ENCODE data around the gene LDLRAD4.

Gene LDLRAD4

DNA sequence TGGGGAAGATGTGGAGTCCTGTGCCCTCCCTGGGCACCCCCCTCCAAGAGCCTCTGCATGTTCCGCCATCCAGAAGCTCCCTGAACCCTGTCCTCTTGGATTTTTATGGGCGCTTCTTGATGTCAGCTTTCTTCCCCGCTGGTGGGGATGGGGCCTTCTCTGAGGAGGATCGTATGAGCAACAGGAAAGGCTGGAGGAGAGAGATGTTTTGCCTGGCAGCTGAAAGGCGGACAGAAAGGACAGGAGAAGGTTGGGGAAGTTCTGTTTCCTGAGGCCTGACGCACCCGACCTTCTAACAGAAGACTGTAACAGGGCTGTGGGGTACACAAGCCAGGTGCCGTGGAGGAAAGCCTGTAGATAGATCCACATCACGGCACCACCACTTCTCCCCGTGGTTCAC lies 238.8 kb downstream of the LDLRAD4 start:
- TF ChIP-seq BACH2 (CRISPR knock-in tag; IDR thresholded peaks at IDR 0.05; ENCODE audit: borderline replicate concordance) = no peak
- ATAC-seq = no peak

DNA sequence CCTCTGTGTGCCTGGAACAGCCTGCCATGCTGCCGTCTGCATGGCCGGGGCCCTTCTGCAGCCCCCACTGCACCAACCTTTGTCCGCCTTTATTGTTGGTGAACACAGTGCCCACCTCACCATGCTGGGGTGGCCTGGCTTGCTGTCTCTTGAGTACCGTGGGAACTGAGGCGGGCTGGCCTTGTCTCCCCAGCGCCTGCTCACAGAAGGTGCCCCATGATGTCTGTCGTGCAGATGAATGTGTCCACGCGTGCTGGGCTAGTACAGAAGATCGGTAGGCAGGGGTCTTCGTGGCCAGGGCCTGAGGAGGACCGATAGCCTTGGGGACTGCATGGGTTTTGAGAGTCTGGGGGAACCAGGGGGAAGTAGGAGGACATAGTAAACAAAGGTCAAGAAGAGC lies 242.4 kb downstream of the LDLRAD4 start:
- no peak for ATAC-seq
- TF ChIP-seq ZFP3 (CRISPR knock-in tag; IDR thresholded peaks at IDR 0.05) = no peak
- no peak for TF ChIP-seq TOX (CRISPR knock-in tag; IDR thresholded peaks at IDR 0.05; ENCODE audit: borderline replicate concordance)
- no peak for TF ChIP-seq PPARA (CRISPR knock-in tag; IDR thresholded peaks at IDR 0.05; ENCODE audit: borderline replicate concordance)
- TF ChIP-seq ESRRG (CRISPR knock-in tag; IDR thresholded peaks at IDR 0.05) = no peak
- TF ChIP-seq ZNF565 (CRISPR knock-in tag; conservative IDR thresholded peaks at IDR 0.05; ENCODE audit: low read depth) = no peak
- TF ChIP-seq TCF4 (CRISPR knock-in tag; IDR thresholded peaks at IDR 0.05; ENCODE audit: borderline replicate concordance) = no peak

DNA sequence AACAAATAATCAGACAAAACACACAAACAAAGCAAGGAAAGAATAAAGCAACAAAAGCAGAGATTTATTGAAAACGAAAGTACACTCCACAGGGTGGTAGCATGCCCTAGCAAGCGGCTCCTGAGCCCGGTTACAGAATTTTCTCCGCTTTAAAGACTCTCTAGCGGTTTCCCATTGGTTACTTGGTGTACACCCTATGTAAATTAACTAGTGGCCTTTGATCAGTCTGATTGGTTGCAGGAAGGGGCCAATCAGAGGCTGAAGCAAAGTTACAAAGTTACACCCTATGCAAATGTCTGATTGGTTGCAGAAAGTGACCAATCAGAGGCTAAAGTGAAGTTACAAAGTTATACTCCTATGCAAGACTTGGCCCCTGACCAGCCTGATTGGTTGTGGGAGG lies 242.9 kb downstream of the LDLRAD4 start:
- TF ChIP-seq ZC3H10 (CRISPR knock-in tag; IDR thresholded peaks at IDR 0.05) (no peak), ESRRG (CRISPR knock-in tag; IDR thresholded peaks at IDR 0.05) (no peak)
- no peak for ATAC-seq

DNA sequence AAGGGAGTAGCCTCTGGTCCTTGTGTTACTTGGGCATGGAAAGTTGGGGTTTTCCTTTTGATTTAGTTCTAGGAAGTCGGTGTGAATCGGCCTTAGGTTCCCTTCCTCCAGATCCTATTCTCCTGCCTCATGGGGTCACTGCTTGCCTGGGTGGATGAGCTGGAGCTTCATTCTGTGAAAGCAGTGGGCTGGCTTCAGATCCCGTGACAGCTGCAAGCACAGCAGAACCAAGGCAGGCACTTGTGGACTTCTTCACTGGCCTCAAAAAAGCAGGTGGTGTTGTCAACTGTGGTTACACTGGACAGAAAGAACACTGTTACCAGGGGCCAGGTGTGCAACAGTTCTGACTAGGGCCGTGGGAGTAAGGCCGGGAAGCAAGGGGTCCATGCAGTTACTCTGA lies 243.4 kb downstream of the LDLRAD4 start:
- no peak for ATAC-seq
- TF ChIP-seq GLIS3 (CRISPR knock-in tag; IDR thresholded peaks at IDR 0.05) (no peak), ZC3H10 (CRISPR knock-in tag; IDR thresholded peaks at IDR 0.05) (no peak), RARB (CRISPR knock-in tag; IDR thresholded peaks at IDR 0.05) (no peak), BACH2 (CRISPR knock-in tag; IDR thresholded peaks at IDR 0.05; ENCODE audit: borderline replicate concordance) (no peak), TOX (CRISPR knock-in tag; IDR thresholded peaks at IDR 0.05; ENCODE audit: borderline replicate concordance) (no peak), ZNF565 (CRISPR knock-in tag; conservative IDR thresholded peaks at IDR 0.05; ENCODE audit: low read depth) (no peak), ZFP3 (CRISPR knock-in tag; IDR thresholded peaks at IDR 0.05) (no peak), ZFP30 (CRISPR knock-in tag; IDR thresholded peaks at IDR 0.05) (no peak), ARNTL (CRISPR knock-in tag; IDR thresholded peaks at IDR 0.05; ENCODE audit: borderline replicate concordance, low read depth) (no peak), SNAI2 (CRISPR knock-in tag; IDR thresholded peaks at IDR 0.05) (no peak)
- TF ChIP-seq, protein P1, sequence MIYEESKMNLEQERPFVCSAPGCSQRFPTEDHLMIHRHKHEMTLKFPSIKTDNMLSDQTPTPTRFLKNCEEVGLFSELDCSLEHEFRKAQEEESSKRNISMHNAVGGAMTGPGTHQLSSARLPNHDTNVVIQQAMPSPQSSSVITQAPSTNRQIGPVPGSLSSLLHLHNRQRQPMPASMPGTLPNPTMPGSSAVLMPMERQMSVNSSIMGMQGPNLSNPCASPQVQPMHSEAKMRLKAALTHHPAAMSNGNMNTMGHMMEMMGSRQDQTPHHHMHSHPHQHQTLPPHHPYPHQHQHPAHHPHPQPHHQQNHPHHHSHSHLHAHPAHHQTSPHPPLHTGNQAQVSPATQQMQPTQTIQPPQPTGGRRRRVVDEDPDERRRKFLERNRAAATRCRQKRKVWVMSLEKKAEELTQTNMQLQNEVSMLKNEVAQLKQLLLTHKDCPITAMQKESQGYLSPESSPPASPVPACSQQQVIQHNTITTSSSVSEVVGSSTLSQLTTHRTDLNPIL (CRISPR knock-in tag; IDR thresholded peaks at IDR 0.05; ENCODE audit: low read depth) = no peak
- TF ChIP-seq, protein P2, sequence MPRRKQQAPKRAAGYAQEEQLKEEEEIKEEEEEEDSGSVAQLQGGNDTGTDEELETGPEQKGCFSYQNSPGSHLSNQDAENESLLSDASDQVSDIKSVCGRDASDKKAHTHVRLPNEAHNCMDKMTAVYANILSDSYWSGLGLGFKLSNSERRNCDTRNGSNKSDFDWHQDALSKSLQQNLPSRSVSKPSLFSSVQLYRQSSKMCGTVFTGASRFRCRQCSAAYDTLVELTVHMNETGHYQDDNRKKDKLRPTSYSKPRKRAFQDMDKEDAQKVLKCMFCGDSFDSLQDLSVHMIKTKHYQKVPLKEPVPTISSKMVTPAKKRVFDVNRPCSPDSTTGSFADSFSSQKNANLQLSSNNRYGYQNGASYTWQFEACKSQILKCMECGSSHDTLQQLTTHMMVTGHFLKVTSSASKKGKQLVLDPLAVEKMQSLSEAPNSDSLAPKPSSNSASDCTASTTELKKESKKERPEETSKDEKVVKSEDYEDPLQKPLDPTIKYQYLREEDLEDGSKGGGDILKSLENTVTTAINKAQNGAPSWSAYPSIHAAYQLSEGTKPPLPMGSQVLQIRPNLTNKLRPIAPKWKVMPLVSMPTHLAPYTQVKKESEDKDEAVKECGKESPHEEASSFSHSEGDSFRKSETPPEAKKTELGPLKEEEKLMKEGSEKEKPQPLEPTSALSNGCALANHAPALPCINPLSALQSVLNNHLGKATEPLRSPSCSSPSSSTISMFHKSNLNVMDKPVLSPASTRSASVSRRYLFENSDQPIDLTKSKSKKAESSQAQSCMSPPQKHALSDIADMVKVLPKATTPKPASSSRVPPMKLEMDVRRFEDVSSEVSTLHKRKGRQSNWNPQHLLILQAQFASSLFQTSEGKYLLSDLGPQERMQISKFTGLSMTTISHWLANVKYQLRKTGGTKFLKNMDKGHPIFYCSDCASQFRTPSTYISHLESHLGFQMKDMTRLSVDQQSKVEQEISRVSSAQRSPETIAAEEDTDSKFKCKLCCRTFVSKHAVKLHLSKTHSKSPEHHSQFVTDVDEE (CRISPR knock-in tag; IDR thresholded peaks at IDR 0.05) = no peak

DNA sequence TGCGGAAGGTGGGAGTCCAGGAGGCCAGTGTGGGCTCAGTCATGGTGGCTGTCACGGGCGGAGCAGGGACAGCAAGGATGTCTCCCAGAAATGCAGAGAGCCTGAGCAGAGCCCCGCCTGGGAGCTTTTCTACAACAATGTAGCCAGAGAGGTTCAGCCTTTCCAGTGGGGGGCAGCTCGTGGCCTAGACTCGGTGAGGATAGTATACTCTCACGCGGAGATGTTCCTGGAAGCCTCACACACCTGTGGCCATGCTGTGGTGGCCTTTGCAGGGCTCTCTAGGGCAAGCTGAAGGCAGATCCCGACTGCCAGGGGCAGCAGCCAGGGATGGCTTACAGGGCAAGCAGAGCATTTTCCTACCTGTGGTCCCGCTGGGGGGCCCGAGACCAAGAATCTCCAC lies 244.1 kb downstream of the LDLRAD4 start:
- ATAC-seq = no peak
- no peak for TF ChIP-seq PPARA (CRISPR knock-in tag; IDR thresholded peaks at IDR 0.05; ENCODE audit: borderline replicate concordance)
- no peak for TF ChIP-seq GLIS3 (CRISPR knock-in tag; IDR thresholded peaks at IDR 0.05)
- TF ChIP-seq ZNF565 (CRISPR knock-in tag; conservative IDR thresholded peaks at IDR 0.05; ENCODE audit: low read depth) = no peak
- no peak for TF ChIP-seq ZFP3 (CRISPR knock-in tag; IDR thresholded peaks at IDR 0.05)
- TF ChIP-seq, protein P3, sequence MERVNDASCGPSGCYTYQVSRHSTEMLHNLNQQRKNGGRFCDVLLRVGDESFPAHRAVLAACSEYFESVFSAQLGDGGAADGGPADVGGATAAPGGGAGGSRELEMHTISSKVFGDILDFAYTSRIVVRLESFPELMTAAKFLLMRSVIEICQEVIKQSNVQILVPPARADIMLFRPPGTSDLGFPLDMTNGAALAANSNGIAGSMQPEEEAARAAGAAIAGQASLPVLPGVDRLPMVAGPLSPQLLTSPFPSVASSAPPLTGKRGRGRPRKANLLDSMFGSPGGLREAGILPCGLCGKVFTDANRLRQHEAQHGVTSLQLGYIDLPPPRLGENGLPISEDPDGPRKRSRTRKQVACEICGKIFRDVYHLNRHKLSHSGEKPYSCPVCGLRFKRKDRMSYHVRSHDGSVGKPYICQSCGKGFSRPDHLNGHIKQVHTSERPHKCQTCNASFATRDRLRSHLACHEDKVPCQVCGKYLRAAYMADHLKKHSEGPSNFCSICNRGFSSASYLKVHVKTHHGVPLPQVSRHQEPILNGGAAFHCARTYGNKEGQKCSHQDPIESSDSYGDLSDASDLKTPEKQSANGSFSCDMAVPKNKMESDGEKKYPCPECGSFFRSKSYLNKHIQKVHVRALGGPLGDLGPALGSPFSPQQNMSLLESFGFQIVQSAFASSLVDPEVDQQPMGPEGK (CRISPR knock-in tag; IDR thresholded peaks at IDR 0.05; ENCODE audit: borderline replicate concordance) = no peak
- TF ChIP-seq ARNTL (CRISPR knock-in tag; IDR thresholded peaks at IDR 0.05; ENCODE audit: borderline replicate concordance, low read depth) = no peak
- TF ChIP-seq, protein P2 (CRISPR knock-in tag; IDR thresholded peaks at IDR 0.05) = no peak

Data from SK-N-SH treated with all-trans-retinoic acid at 6 μM for 48 hours (cell line).